ENCODE results near the gene PPP1CA. TPM values are rescaled to one million over a fixed set of nuclear protein-coding genes. Genes with fewer than 3 reads are reported as not detected.

Gene PPP1CA
- total RNA-seq, 1 donor from 2014 or later, result 145 TPM

GRCh38 chr11:67400942-67401494 lies 640 bp downstream of the PPP1CA start:
- H3K27ac Mint-ChIP-seq, result no peak overlapping the region
- H3K4me1 Mint-ChIP-seq (ENCODE audit: low read depth), result peaks cover 6% of the 10 kb centered on the region
- peaks cover 5% of the 10 kb centered on the region for H3K36me3 Mint-ChIP-seq (ENCODE audit: insufficient read depth)
- TF ChIP-seq CTCF (IDR thresholded peaks at IDR 0.05; ENCODE audit: unreplicated experiment), result no peak
- DNase-seq (ENCODE audit: low spot score, unreplicated experiment), result no peak
- no peaks in the 10 kb centered on the region for H3K9me3 Mint-ChIP-seq (ENCODE audit: low read depth)
- H3K4me3 Mint-ChIP-seq (ENCODE audit: low read depth), result peak overlapping the region; percentile 76
- no peaks in the 10 kb centered on the region for H3K27me3 Mint-ChIP-seq

- Mint-ChIP-seq H3K27ac (peak overlapping the region; percentile 33), H3K4me1 (ENCODE audit: low read depth) (peaks cover 6% of the 10 kb centered on the region), H3K4me3 (ENCODE audit: low read depth) (peak overlapping the region; percentile 76), H3K27me3 (no peaks in the 10 kb centered on the region), H3K9me3 (ENCODE audit: low read depth) (no peaks in the 10 kb centered on the region), H3K36me3 (ENCODE audit: insufficient read depth) (peaks cover 5% of the 10 kb centered on the region)
- TF ChIP-seq CTCF (IDR thresholded peaks at IDR 0.05; ENCODE audit: unreplicated experiment), result no peak
- no peak for DNase-seq (ENCODE audit: low spot score, unreplicated experiment)
These were observed 1.3 kb downstream of the PPP1CA start for GRCh38 chr11:67400251-67400941.

GRCh38 chr11:67398661-67399563 lies 2.7 kb downstream of the PPP1CA start:
- Mint-ChIP-seq H3K36me3 (ENCODE audit: insufficient read depth) (peaks cover 5% of the 10 kb centered on the region), H3K9me3 (ENCODE audit: low read depth) (no peaks in the 10 kb centered on the region), H3K4me3 (ENCODE audit: low read depth) (peak overlapping the region; percentile 26), H3K4me1 (ENCODE audit: low read depth) (peaks cover 6% of the 10 kb centered on the region), H3K27ac (no peak overlapping the region), H3K27me3 (no peaks in the 10 kb centered on the region)
- DNase-seq (ENCODE audit: low spot score, unreplicated experiment), result no peak
- TF ChIP-seq CTCF (IDR thresholded peaks at IDR 0.05; ENCODE audit: unreplicated experiment), result no peak

- DNase-seq (ENCODE audit: low spot score, unreplicated experiment), result no peak
- H3K4me3 Mint-ChIP-seq (ENCODE audit: low read depth), result no peak overlapping the region
- no peaks in the 10 kb centered on the region for H3K27me3 Mint-ChIP-seq
- no peaks in the 10 kb centered on the region for H3K9me3 Mint-ChIP-seq (ENCODE audit: low read depth)
- H3K27ac Mint-ChIP-seq, result no peak overlapping the region
- peaks cover 7% of the 10 kb centered on the region for H3K36me3 Mint-ChIP-seq (ENCODE audit: insufficient read depth)
- peaks cover 6% of the 10 kb centered on the region for H3K4me1 Mint-ChIP-seq (ENCODE audit: low read depth)
- TF ChIP-seq CTCF (IDR thresholded peaks at IDR 0.05; ENCODE audit: unreplicated experiment), result no peak
These were observed 3.5 kb downstream of the PPP1CA start for GRCh38 chr11:67397986-67398660.

- peaks cover 8% of the 10 kb centered on the region for H3K4me1 Mint-ChIP-seq (ENCODE audit: low read depth)
- H3K4me3 Mint-ChIP-seq (ENCODE audit: low read depth), result no peak overlapping the region
- H3K27ac Mint-ChIP-seq, result no peak overlapping the region
- H3K27me3 Mint-ChIP-seq, result no peaks in the 10 kb centered on the region
- H3K9me3 Mint-ChIP-seq (ENCODE audit: low read depth), result no peaks in the 10 kb centered on the region
- DNase-seq (ENCODE audit: low spot score, unreplicated experiment), result no peak
- H3K36me3 Mint-ChIP-seq (ENCODE audit: insufficient read depth), result peaks cover 7% of the 10 kb centered on the region
- no peak for TF ChIP-seq CTCF (IDR thresholded peaks at IDR 0.05; ENCODE audit: unreplicated experiment)
These were observed 4.1 kb downstream of the PPP1CA start for GRCh38 chr11:67397536-67397935.

Measured in progenitor cell of endocrine pancreas (in vitro differentiated cells).